G401.6 (cell line): ENCODE data around the gene TSHZ2.
"Not testable (repeated sequence)": the region's sequence is repeated elsewhere in the genome, so short reads cannot be mapped to it uniquely, and the experiment has no call there.

Experiments used
- FAIRE-seq: peaks from 2 replicates; lab custom pipeline; 2012; peaks lifted over from hg19 to GRCh38; lab: Jason Lieb, UNC

The TSHZ2 gene

DNA sequence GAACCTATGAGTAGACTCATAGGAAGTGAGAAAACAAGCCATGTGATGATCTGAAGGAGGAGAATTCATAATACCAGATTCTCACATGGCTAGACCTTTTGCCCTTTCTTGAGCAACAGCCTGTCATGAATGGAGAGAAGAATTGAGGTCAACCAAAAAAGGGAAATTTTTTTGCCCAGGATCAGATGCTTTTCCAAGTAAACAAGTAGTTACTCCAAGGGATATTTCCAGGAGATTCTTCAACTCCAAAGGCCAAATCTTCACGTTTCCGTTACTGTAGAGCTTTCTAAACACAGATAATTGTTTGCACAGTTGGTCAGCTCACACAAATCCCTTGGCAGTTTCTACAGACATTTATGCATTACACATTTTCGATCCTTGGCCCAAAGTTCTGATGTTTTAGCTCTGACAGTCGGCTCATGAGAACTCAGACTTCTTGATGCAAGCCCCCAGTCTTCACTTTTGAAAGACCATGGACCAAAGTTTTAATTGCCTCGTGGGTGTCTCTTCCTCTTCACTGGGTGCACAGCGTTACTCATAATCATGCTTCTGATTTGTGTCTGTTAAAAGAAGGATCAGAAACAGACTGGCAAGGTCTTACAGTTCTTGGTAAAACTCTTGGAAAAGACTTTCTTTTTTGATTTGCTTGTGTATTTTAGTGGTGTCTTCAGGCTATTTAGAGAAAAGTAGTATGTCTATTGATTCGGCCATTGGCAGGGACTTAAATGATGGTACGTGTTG lies 115.0 kb downstream of the TSHZ2 start:
- no peak for FAIRE-seq

DNA sequence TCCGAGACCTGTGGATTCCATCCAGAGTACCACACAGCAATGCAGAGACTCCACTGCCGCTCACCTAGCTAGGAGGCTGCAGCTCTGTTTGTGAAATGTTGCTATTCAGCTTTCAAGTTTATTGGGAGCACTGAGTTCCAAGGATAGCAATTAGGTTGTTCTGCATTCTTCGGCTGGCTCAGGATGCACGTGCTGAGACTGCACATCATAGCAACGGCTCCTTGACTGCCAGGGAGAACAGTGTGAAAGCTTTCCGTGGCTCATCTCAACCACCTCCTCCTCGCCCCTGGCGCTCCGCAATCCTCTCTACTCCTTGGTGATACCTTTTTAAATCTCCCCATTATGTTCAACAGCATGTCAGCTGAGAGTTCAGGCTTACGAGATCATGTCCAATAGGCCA lies 116.6 kb downstream of the TSHZ2 start:
- no peak for FAIRE-seq

DNA sequence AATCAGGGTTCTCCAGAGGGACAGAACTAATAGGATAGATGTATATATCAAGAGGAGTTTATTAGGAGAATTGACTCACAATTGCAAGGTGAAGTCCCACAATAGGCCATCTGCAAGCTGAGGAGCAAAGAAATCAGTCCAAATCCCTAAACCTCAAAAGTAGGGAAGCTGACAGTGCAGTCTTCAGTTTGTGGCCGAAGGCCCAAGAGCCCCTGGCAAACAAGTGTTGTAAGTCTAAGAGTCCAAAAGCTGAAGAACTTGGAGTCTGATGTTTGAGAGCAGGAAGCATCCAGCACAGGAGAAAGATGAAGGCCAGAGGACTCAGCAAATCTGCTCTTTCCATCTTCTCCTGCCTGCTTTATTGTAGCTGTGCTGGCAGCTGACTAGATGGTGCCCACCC lies 117.7 kb downstream of the TSHZ2 start:
- not testable (repeated sequence) for FAIRE-seq

- FAIRE-seq: no peak
These were observed 119.6 kb downstream of the TSHZ2 start for GRCh38 chr20:53091789-53092188.

- no peak for FAIRE-seq
These were observed 120.7 kb downstream of the TSHZ2 start for GRCh38 chr20:53092772-53093300.

GRCh38 chr20:53097371-53097770 lies 125.2 kb downstream of the TSHZ2 start:
- no peak for FAIRE-seq

DNA sequence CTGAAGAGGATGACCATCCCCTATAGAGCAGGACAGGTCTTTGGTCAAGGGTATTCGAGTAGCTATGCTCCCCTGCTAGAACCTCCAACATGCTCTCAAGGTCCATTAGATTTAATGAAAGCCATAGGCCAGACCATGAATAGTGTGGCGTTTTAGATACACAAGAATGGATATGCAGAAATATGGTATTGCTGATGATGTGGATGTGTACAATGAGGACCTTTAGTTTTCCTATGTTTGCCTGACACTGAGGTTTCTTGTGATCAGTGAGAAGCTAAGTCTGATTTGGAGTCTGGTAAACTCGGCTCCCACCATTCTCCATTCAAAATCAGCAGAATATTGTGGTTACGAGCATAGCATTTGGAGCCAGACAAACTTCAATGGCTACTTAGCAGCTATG lies 125.6 kb downstream of the TSHZ2 start:
- FAIRE-seq: no peak

- FAIRE-seq: no peak
These were observed 126.5 kb downstream of the TSHZ2 start for GRCh38 chr20:53098621-53099020.

DNA sequence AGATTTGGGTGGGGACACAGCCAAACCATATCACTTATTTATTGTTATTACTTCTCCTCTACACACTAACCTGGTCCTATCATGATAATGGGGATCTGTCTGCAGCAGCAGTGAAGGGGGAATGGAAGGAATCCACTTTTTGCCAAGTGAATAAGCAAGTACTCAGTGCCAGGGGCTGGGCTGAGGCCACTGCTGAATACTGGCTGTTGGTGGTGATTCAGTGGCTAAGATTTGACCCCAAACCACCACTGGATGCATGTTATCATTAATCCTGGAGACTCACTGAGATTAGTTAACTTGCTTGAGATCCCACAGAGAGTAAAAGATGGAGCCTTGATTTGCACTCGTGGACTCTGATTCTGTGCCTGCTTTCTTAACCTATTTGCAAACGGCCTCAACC lies 127.7 kb downstream of the TSHZ2 start:
- FAIRE-seq: no peak

DNA sequence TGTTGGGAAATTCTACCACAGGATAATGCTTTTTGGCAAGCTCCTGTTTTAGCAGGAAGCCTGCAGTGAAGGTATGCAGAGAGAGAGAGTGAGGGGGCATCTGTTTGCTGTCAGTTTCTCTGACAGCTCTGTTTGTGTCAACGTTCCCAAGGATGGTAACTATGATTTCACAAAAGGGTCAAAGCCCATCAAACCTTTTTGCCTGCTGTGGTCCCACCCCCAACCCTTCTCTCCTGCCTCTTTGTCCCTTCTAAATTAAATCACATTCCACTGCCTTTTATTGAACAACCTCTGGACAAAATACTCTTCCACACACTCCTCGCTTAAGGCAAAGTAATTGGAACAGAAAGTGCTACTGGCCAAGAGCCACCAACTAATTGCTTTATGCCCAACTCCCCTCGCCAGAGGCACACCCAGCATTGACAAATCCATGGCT lies 128.3 kb downstream of the TSHZ2 start:
- FAIRE-seq: no peak

GRCh38 chr20:53101992-53102760 lies 130.0 kb downstream of the TSHZ2 start:
- no peak for FAIRE-seq

- no peak for FAIRE-seq
These were observed 131.0 kb downstream of the TSHZ2 start for GRCh38 chr20:53103124-53103523.

GRCh38 chr20:53104884-53105283 lies 132.7 kb downstream of the TSHZ2 start:
- FAIRE-seq: no peak

DNA sequence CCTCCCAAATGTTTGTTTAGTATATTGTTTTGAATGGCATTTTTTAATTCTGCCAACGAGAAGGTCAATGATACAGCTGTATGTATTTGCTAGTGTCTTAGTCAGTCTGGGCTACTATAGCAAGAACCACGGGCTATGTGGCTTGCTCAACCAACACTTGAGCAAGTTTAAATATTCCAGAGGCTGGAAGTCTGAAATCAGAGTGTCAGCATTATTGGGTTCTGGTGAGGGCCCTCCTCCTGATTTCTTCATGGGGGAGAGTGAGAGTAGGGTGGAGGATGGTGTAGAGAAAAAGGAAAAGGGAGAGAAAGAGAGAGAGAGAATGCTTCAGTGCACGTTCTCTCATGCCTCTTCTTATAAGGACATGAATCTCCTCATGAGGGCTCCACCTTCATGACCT lies 144.6 kb downstream of the TSHZ2 start:
- no peak for FAIRE-seq

- no peak for FAIRE-seq
These were observed 150.7 kb downstream of the TSHZ2 start for GRCh38 chr20:53122853-53123252.

GRCh38 chr20:53124075-53124551 lies 152.0 kb downstream of the TSHZ2 start:
- FAIRE-seq: no peak

DNA sequence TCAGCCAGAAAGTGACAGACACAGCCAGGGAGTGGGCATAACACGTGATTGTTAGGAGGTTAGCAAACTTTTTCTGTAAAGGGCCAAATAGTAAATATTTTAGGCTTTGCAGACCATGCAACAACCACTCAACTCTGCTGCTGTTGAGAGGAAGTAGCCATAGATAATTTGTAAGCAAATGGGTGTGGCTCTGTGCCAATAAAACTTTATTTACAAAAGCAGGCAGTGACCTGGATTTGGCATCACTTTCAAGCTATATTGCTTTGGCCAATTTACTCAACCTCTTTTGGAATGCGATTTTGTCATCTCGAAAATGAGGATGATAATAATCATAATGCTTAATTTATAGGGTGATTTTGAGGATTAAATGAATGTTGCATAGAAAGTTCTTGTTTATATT lies 152.6 kb downstream of the TSHZ2 start:
- no peak for FAIRE-seq

DNA sequence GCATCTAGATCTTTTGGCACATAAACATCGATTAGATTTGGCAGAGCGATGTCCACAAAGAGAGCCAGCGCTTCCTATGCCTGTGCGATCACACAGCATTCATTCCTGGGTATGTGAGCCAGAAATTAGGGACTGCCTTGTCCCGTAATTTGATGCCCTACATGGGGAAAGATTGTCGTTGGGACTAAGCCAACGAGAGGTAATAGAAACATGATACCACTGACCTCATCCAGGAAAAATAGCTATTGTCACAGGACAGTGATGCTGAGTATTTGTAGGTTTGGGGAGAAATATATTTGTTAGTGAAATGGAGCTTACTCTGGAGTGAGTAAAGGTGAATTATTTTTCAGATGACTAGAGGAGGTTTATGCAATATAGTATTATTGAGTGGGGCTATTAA lies 154.0 kb downstream of the TSHZ2 start:
- FAIRE-seq: no peak

- FAIRE-seq: no peak
These were observed 154.9 kb downstream of the TSHZ2 start for GRCh38 chr20:53127027-53127426.

DNA sequence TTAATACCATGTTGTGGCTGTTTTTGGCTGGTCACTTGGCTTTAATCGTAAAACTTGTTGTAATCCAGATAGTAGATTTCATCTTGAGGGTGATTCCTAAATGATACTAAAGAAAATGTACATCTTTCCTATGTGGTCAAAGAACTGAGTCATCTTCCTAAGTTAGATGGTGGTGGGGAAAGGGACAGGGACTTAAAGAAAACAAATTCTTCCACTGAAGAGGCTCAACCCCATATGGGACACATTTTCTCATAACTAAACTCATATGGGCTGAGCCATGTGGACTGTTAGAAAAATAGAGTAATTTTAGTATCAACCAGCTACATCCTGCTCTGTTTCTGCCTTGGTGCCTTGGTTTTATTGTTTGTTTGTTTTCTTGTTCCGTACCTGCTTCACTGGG lies 155.8 kb downstream of the TSHZ2 start:
- no peak for FAIRE-seq

DNA sequence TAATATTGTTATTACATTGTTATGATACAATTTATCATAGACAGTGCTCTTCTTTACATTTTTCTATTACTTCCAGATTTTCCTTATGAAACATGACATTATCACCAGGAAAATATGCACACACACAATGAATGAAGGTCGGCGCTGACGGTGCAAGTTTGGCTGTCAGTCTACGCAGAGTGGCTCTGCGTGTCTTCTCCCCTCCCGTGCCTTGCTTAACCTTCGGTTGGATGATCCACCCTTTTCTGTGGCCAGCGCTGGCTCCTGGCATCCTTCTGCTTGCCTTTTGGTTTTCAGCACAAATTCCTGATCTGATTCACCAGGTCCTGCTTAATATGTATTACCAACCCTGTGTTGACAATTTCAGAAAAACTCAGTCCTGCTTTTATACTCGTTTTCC lies 157.4 kb downstream of the TSHZ2 start:
- no peak for FAIRE-seq

- no peak for FAIRE-seq
These were observed 158.6 kb downstream of the TSHZ2 start for GRCh38 chr20:53130795-53131194.

GRCh38 chr20:53133125-53133524 lies 161.0 kb downstream of the TSHZ2 start:
- FAIRE-seq: no peak
